ENCODE data around the gene BTBD2.

The BTBD2 gene

DNA sequence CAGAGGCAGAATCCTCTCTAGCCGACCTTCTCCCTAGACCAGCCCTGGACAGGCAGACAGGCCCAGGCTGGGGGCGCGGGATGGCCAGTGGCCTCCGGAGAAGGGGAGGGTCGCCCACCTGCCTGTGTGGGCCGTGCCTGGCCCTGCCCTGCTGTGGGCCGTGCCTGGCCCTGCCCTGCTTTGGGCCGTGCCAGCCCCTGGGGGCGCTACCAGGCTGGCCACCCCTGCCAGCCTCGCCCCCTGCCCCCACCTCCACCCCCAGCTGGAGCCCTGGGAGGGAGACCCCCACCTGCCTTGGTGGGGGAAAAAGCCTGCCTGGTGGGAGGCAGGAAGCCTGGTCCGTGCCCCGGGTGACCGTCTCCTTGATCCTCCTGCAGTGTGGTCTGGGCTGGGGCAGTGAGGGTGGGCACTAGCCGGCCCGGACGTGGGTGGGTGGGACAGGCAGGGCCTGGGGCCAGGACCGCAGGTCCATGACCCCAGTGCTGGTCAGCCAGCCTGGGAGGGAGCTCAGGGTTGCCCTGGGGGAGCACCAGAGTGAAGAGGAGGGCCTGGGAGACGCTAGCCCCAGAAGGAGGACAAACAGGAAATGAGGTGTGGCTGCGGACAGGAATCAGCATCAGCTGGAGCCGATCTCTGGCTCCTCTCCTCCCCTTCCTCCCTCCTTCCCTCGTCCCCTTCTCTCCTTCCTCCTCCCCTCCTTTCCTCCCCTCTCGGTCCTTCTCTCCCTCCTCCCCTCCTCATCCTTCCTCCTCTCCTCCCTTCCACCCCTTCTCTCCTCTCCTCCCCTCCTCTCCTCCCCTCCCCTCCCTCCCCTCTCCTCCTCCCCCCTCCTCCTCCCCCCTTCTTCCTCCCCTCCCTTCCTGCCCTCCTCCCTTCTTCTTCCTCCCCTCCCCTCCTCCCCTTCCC lies 40.7 kb upstream of the BTBD2 start:
- TF ChIP-seq GATA2 (IDR thresholded peaks at IDR 0.05; ENCODE audit: low read depth, low read length) (no peak), GATA3 (IDR thresholded peaks at IDR 0.05; ENCODE audit: low read depth, low read length) (no peak)

DNA sequence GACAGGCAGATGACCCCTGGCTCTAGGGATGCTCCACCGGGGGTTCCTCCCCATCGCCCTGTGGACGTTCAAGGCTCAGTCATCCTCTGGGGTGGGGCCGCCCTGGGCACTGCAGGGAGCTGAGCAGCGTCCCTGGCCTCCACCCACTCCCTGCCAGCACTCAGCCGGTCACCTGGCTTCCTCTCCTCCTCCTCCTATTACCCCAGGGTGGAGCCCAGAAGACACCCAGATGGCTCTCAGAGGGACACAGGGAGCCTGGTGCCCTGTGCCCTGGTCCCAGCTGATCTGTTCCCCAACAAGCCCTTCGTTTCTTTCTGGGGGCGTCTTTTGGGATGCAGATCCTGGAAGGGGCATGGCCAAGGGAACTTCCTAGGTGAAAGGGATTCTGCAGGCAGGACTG lies 39.2 kb upstream of the BTBD2 start:
- TF ChIP-seq GATA3 (IDR thresholded peaks at IDR 0.05; ENCODE audit: low read depth, low read length): no peak
- no peak for TF ChIP-seq GATA2 (IDR thresholded peaks at IDR 0.05; ENCODE audit: low read depth, low read length)

DNA sequence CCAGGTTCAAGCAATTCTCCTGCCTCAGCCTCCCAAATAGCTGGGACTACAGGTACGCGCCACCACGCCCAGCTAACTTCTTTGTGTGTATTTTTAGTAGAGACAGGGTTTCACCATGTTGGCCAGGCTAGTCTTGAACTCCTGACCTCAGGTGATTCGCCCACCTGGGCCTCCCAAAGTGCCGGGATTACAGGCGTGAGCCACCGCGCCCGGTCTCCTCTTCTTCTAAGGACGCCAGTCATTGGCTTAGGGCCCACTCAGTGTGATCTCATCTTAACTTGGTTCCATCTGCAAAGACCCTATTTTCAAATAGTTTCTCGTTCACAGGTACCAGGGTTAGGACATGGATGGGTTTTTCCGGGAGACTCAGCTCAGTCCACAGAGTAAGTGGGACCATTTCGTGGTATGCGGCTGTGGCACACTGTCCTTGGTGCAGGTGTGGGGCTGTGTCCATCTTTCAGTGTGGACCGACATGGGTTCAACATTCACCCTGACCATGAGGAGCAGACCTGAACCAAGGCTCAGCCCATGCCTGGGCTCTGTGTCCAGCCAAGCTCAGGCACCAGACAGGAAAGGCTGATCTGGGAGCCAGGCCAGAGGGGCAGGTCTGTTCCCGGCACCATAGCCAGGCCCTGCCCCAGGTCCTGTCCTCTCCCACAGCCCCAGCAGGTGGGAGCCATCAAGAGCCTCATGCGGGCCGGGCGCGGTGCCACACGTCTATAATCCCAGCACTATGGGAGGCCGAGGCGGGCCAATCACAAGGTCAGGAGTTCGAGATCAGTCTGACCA lies 38.3 kb upstream of the BTBD2 start:
- no peak for TF ChIP-seq GATA2 (IDR thresholded peaks at IDR 0.05; ENCODE audit: low read depth, low read length)
- TF ChIP-seq GATA3 (IDR thresholded peaks at IDR 0.05; ENCODE audit: low read depth, low read length): no peak

DNA sequence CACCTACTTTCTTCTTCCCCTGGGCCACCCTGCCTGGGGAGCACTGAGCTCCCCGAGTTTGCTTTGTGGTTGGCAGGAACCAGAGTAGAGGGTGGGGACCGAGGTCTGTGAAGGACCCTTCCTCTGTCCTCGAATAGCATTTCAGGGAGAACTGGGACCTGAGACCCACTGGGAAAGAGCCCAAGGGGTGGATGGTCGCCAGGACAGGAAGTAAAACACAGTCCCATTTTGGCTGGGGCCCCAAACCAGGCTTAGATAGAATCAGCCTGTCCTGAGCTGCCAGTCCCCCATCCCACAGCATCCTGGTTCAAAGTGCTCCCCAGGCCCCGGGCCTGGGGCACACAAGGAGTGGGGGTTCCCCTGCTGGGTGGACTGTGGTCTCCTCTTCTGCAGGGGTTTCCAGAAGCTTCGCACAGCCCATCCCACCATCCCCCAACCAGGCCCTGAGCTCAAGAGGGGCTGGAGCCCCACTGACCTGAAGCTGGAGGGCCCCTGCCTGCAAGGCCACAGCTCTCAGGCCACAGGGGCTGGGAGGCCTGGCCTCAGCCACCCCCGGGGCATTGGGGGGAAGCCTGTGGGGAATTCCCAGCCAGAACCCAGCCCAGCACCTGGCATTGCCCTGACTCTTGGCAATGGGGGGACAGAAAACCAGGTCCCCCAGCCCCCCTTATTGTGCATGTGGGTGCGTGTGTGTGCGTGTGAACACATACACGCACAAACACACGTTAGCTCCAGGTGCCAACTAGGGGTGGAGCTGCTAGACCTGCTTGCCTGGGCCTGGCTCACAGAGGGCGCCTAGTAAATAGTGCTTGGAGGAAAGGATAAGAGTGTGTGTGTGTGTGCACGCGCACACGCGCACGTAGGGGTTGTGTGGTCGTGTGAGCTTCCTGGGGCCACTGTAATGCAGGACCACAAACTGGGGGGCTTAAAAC lies 36.5 kb upstream of the BTBD2 start:
- TF ChIP-seq GATA3 (IDR thresholded peaks at IDR 0.05; ENCODE audit: low read depth, low read length) (no peak), GATA2 (IDR thresholded peaks at IDR 0.05; ENCODE audit: low read depth, low read length) (no peak)

DNA sequence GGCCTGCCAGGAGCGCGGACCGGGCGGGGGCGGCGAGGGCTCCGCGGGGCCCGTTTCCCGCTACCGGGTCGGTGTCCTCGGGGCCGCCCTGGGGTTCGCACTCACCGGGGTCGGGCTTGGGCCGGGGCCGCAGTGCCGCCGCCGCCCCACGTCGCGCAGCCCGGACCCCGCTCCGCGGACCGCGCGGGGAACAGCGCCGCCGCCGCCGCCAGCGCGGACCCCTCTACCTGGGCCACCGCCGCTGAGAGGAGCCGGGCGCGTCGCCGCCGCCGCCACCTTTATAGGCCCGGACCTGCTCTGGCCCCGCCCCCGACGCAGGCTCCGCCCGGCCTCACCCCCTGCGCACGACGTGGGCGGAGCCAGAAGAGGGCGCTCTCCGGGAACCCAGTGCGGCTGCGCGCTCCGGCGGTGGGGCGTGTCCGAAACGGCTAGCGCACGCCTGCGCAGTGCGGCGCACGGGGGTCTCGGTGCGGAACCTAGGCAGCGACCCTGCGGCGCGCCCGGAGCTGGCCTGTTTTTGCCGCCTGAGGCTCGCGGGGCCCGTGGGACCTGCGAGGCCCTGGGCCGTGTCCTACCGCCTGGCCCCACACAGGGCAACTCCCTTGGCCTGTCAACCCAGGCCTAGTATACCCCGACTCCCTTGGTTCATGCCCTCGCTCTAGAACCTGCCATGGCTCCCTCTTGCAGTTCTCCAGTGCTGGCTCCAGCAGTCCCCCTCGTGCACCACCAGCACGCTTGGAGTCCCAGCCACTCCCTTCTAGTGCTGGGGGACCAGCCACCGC lies 35.7 kb upstream of the BTBD2 start, which contains the start of gene MKNK2:
MKNK2 (minus strand) TSS at position 254 of the 782 bp plus-strand sequence. CDS start 393 bp downstream, outside the sequence.
- TF ChIP-seq GATA2 (IDR thresholded peaks at IDR 0.05; ENCODE audit: low read depth, low read length) (no peak), GATA3 (IDR thresholded peaks at IDR 0.05; ENCODE audit: low read depth, low read length) (no peak)

DNA sequence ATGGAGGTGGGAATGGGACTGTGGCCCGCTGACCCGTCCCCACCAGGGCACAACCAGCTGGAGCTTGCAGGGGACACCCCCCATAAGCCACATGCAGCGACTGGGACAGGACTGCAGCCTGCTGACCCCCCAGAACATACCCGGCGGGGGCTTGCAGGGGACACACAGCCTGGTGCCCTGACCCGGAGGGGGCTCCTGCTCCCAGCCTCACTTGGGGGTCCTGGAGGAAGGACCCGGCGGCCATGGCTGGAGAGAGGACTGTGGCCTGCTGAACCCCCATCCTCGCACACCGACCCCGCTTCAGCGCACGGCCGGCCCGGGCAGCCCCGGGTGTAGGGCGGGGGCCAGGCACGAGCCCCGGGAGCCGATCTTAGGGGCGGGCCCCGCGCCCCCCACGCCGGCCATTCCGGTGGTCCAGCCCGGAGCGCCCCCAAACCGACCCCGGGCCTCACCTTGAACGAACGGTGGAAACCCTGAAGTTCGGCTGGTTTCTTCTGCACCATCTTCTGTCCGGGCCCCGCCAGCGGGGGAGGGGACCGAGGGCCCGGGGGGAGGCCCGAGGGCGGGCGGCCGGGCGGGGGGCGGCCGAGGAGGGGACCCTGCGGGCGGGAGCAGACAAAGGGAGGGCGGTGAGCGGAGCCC lies 35.0 kb upstream of the BTBD2 start:
- no peak for TF ChIP-seq GATA3 (IDR thresholded peaks at IDR 0.05; ENCODE audit: low read depth, low read length)
- no peak for TF ChIP-seq GATA2 (IDR thresholded peaks at IDR 0.05; ENCODE audit: low read depth, low read length)

DNA sequence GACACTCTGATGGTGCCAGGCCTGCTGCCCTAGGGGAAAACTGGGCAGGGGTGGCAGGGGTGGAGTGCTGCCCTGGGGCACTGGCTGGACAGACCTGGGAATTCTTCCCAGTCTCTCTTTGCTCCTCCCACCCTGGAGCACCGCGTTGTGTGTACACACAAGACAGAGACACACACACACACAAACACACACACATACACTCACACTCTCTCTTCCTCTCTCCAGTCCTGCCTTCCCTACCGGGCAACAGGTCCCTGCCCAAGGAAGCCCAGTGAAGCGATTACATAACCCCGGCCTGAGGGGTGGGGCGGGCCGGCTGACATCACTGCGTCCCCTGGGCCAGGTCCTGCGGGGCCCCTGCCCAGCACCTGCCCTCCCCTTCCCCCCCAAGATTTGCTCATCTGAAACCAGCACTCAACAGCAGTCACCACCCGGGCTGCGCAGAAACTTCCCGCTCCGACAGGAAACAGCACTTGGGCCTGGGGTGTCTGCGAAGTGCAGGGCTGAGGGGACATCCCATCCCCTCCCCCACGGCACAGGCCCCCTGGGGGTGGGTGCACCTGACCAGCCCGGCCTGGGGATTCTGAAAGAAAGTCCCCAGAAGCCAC lies 34.3 kb upstream of the BTBD2 start:
- TF ChIP-seq GATA2 (IDR thresholded peaks at IDR 0.05; ENCODE audit: low read depth, low read length) (no peak), GATA3 (IDR thresholded peaks at IDR 0.05; ENCODE audit: low read depth, low read length) (no peak)

DNA sequence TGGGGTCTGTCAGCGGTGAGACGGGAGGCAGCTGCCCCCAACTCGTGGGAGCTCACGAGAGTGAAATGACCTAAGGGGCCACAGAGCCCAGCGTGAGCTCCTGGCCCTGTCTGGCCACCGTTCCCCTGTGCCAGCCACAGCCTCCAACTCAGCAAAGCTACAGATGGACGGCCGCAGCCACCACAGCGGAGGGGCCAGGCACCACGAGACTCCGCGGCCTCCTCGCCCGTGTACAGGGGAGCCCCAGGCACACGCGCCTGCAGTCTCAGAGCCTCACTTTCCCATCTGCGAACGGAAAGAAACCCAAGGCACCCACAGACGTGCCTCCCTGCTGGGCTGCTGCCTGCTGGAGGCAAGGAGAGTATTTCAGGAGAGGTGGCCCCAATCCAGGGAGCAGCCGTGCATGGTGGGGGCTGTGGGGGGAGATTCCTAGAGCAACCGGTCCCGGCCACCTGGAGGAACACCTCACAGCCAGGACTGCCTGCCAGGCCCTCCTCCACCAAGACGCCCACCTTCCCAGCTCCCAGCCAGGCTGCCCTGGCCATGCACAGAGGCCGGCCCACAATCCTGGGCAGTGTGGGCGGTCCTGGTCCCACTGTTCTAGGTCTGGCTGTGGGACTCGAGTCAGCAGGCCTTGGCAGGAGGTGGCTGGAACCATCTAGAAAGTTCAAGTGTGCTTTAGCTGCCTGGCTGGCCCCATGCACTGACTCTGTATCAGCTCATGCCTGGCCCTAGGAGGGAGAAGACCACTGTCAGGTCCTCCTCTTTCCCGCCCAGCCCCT lies 33.6 kb upstream of the BTBD2 start:
- TF ChIP-seq GATA2 (IDR thresholded peaks at IDR 0.05; ENCODE audit: low read depth, low read length) (no peak), GATA3 (IDR thresholded peaks at IDR 0.05; ENCODE audit: low read depth, low read length) (no peak)

DNA sequence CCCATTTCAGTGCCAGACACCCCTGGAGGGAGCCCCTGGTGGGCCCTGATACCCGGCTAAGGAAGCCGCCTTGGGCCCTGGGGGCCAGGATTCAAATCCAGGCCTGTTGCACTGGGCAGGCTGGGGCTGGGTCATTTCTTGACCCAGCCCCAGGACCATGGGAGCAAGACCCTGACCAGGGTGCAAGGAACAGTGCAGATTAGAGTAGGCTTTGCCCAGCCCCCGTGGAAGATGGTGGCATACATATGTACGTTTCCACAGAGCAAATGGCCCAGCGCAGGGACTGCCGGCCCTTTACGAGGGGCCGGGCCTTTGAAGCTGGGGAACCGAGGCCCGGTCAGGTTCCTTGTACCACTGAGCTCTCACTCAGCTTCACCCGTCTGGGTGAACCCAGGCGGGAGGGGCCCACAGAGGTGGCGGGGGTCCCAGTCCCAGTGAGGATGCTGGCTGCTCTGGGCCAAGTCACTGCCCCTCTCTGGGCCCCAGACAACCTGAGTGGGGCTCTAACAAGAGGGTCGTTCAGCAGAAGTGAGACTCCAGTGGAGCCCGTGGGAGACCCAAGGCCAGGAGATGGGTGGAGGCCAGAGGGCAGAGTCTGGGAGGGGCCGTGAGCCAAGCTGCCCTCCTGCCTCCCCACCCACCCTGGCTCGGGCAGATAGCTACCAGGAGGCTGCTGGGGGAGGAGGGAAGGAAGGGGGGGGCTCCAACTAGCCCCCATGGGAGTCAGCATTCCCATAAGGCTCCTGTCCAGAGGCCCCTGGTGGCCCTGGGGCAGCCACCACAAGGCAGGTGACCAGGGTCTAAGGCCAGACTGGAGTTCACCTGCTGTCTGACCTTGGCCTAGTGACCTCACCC lies 32.8 kb upstream of the BTBD2 start:
- TF ChIP-seq GATA3 (IDR thresholded peaks at IDR 0.05; ENCODE audit: low read depth, low read length) (no peak), GATA2 (IDR thresholded peaks at IDR 0.05; ENCODE audit: low read depth, low read length) (no peak)

DNA sequence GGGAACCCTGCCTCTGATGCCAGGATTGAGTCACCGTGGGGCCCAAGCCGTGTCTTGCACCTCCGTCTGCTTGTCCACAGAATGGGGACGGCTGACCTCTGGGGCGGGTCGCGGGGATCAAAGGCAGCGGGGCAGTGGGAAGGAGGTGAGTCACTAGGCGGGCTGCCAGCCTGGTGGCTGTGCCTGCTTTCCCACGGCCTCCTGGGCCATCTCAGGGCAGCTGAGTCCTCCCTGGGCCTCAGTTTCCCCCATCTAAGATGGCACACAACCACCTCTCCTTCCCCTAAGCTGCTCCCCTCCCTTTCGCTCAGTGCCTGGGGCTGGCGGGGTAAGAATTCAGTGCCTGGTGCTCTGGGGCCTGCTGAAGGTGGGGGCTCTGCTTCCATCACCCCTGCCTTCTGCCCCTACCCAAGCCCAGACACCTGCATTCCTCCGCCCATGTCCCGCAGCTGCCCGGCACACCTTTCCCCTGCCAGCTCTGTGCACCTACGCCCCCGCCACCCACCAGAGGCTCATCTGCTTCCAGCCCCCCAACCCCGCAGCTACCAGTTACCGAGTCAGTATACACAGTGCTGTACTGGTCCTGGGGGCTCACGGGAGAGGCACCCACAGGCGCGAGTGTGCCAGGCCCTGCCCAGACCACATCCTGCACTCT lies 32.1 kb upstream of the BTBD2 start:
- TF ChIP-seq GATA2 (IDR thresholded peaks at IDR 0.05; ENCODE audit: low read depth, low read length): no peak
- TF ChIP-seq GATA3 (IDR thresholded peaks at IDR 0.05; ENCODE audit: low read depth, low read length): no peak

All from SH-SY5Y (cell line).